IMR-90 (cell line): ENCODE results near the gene TRMT2A. TPM values are rescaled to one million over a fixed set of nuclear protein-coding genes. Genes with fewer than 3 reads are reported as not detected.

ENCODE experiments used
- ATAC-seq: fragments of 200-7000 bp; cut with Tn5 transposase; 2 replicates; pipeline ENCODE4 v1.9.1; 2020; ENCODE audit warnings: low read depth, mild to moderate bottlenecking, moderate library complexity
- BruUV-seq: library from RNA; stranded (reverse); fragments of 400-500 nt; replicated peaks from 2 replicates; lab custom pipeline; 2021; lab: Mats Ljungman, UMichigan
- CTCF ChIA-PET: fragments of 300-600 bp; formaldehyde crosslinking; extraction: SDS; loops from one replicate; lab custom pipeline; 2021; ENCODE audit warnings: antibody characterized with exemption; lab: Yijun Ruan, JAX
- POLR2A ChIA-PET: fragments of 300-600 bp; sonication (Branson Sonifier 250); formaldehyde crosslinking; loops from one replicate; lab custom pipeline; 2022; ENCODE audit warnings: antibody characterized with exemption; ENCODE audit not compliant: unreplicated experiment; lab: Charles Lee
- DNase-seq: peaks from one replicate; pipeline ENCODE4 v3.0.0; 2013
- H2AFZ ChIP-seq: replicated peaks from 2 replicates; pipeline ENCODE3; 2013; ENCODE audit warnings: low read length, mild to moderate bottlenecking; ENCODE audit not compliant: poor library complexity
- H2AK5ac ChIP-seq: 2 replicates; pipeline ENCODE4 v1.6.1; 2013; ENCODE audit warnings: low read depth, low read length, inconsistent platforms
- H2AK9ac ChIP-seq: replicated peaks from 2 replicates; pipeline ENCODE3; 2013; ENCODE audit warnings: mild to moderate bottlenecking, low read depth, low read length, moderate library complexity; ENCODE audit not compliant: poor library complexity
- H2BK120ac ChIP-seq: 2 replicates; pipeline ENCODE4 v1.6.1; 2013; ENCODE audit warnings: low read depth, low read length, inconsistent platforms
- H2BK15ac ChIP-seq: 3 replicates; pipeline ENCODE4 v1.6.1; 2013; ENCODE audit warnings: low read depth, low read length, inconsistent platforms
- H2BK20ac ChIP-seq: 2 replicates; pipeline ENCODE4 v1.6.1; 2013; ENCODE audit warnings: low read depth, mild to moderate bottlenecking, inconsistent platforms, low read length, moderate library complexity
- H2BK5ac ChIP-seq: 2 replicates; pipeline ENCODE4 v1.6.1; 2013; ENCODE audit warnings: mild to moderate bottlenecking, low read depth, low read length, inconsistent platforms; ENCODE audit not compliant: poor library complexity, severe bottlenecking
- H3K14ac ChIP-seq: replicated peaks from 2 replicates; pipeline ENCODE4 v1.6.1; 2013; ENCODE audit warnings: low read depth, low read length, inconsistent platforms
- H3K18ac ChIP-seq: 2 replicates; pipeline ENCODE4 v1.6.1; 2013; ENCODE audit warnings: low read depth, low read length, control low read depth
- H3K23ac ChIP-seq: 2 replicates; pipeline ENCODE4 v1.6.1; 2013; ENCODE audit warnings: low read depth, low read length, inconsistent platforms
- H3K27ac ChIP-seq: 2 replicates; pipeline ENCODE4 v1.5.1; 2013; ENCODE audit warnings: mild to moderate bottlenecking, control low read depth, low read length; ENCODE audit not compliant: insufficient read depth
- H3K27me3 ChIP-seq: 2 replicates; pipeline ENCODE4 v1.6.1; 2013; ENCODE audit warnings: low read length; ENCODE audit not compliant: control insufficient read depth, insufficient read depth
- H3K36me3 ChIP-seq: 2 replicates; pipeline ENCODE4 v1.6.1; 2013; ENCODE audit warnings: low read length, mixed read lengths; ENCODE audit not compliant: control insufficient read depth, insufficient read depth
- H3K4ac ChIP-seq: 2 replicates; pipeline ENCODE4 v1.6.1; 2013; ENCODE audit warnings: low read depth, low read length, inconsistent platforms
- H3K4me1 ChIP-seq: 2 replicates; pipeline ENCODE4 v1.6.1; 2013; ENCODE audit warnings: low read length, mixed read lengths; ENCODE audit not compliant: control insufficient read depth, insufficient read depth
- H3K4me2 ChIP-seq: 2 replicates; pipeline ENCODE4 v1.6.1; 2013; ENCODE audit warnings: low read depth, mild to moderate bottlenecking, control low read depth, low read length, moderate library complexity
- H3K4me3 ChIP-seq: 2 replicates; pipeline ENCODE4 v1.5.1; 2013; ENCODE audit warnings: low read depth, mild to moderate bottlenecking, control low read depth, low read length, moderate library complexity; ENCODE audit not compliant: insufficient read depth
- H3K56ac ChIP-seq: 2 replicates; pipeline ENCODE4 v1.6.1; 2013; ENCODE audit warnings: low read length, inconsistent platforms; ENCODE audit not compliant: insufficient read depth; ENCODE audit errors: extremely low read depth
- H3K79me1 ChIP-seq, 2 experiments: 2 replicates each; pipeline ENCODE4 v1.6.1; 2013; ENCODE audit warnings: low read length in 2 of 2, inconsistent platforms in 1 of 2, low read depth in 1 of 2
- H3K9ac ChIP-seq: 2 replicates; pipeline ENCODE4 v1.6.1; 2013; ENCODE audit warnings: low read depth, low read length, control low read depth
- H3K9me1 ChIP-seq: 2 replicates; pipeline ENCODE4 v1.6.1; 2013; ENCODE audit warnings: low read length, inconsistent platforms; ENCODE audit not compliant: insufficient read depth
- H3K9me3 ChIP-seq: 2 replicates; pipeline ENCODE4 v1.6.1; 2013; ENCODE audit warnings: low read length; ENCODE audit not compliant: control insufficient read depth, insufficient read depth
- H4K20me1 ChIP-seq: 2 replicates; pipeline ENCODE4 v1.6.1; 2013; ENCODE audit warnings: low read length, inconsistent platforms; ENCODE audit not compliant: insufficient read depth
- H4K5ac ChIP-seq: 2 replicates; pipeline ENCODE4 v1.6.1; 2013; ENCODE audit warnings: mild to moderate bottlenecking, low read depth, low read length, control low read depth
- H4K8ac ChIP-seq, 2 experiments: 2 replicates each; pipeline ENCODE4 v1.6.1; 2013; ENCODE audit warnings: low read depth in 2 of 2, low read length in 2 of 2, control low read depth in 1 of 2, inconsistent platforms in 1 of 2
- H4K91ac ChIP-seq: 2 replicates; pipeline ENCODE4 v1.6.1; 2013; ENCODE audit warnings: low read depth, low read length, inconsistent platforms; ENCODE audit not compliant: insufficient read depth
- BHLHE40 ChIP-seq: fragments of 150-350 bp; IDR thresholded peaks from 2 replicates; pipeline ENCODE4 v1.6.1; 2016; ENCODE audit warnings: mild to moderate bottlenecking, low read depth, low read length
- CHD1 ChIP-seq: IDR thresholded peaks from 2 replicates; pipeline ENCODE4 v1.6.1; 2012; ENCODE audit warnings: low read depth, low read length, improper control_type of control experiment
- RCOR1 ChIP-seq: IDR thresholded peaks from 2 replicates; pipeline ENCODE4 v1.6.1; 2012; ENCODE audit warnings: mild to moderate bottlenecking, low read length, improper control_type of control experiment; ENCODE audit not compliant: insufficient replicate concordance
- RFX5 ChIP-seq: IDR thresholded peaks from 2 replicates; pipeline ENCODE4 v1.8.0; 2012; ENCODE audit warnings: low read depth, mild to moderate bottlenecking, low read length, moderate library complexity
- WGBS, 2 experiments: methylation state at CpG; one replicate each; pipeline versions ENCODE4 v1.1.5 to v1.1.7; 2013; ENCODE audit warnings: missing lambda C conversion rate in 2 of 2; ENCODE audit not compliant: insufficient read length in 1 of 2; ENCODE audit errors: extremely low coverage in 2 of 2; 5-methylcytosine and 5-hydroxymethylcytosine counted together
- dilution Hi-C: fragments of 300-500 bp; cut with HindIII; formaldehyde crosslinking; loops from one replicate; pipeline ENCODE4 v1.14.3; 2018; ENCODE audit warnings: low sequenced_read_pairs; ENCODE audit not compliant: unreplicated experiment
- in situ Hi-C: fragments of 300-500 bp; cut with MboI; formaldehyde crosslinking; loops from 3 replicates; pipeline ENCODE4 v1.14.3; 2019; ENCODE audit warnings: low sequenced_read_pairs, inconsistent platforms, mixed read lengths
- intact Hi-C: fragments of 100-400 bp; cut with micrococcal nuclease; formaldehyde crosslinking; loops from 2 replicates; pipeline ENCODE4 v1.10.0; 2022
- polyA plus RNA-seq, 3 experiments: library from polyadenylated mRNA; depleted of rRNA; stranded (reverse); fragments of >200 nt; gene quantifications; 2 replicates each; pipeline ENCODE4 v1.2.3, GENCODE V29; 2012; ENCODE audit warnings: low replicate concordance in 1 of 3
- total RNA-seq: library from RNA; depleted of rRNA; stranded (reverse); fragments of >200 nt; gene quantifications from 2 replicates; pipeline ENCODE4 v1.2.3, GENCODE V29; 2012

The TRMT2A gene
- total and polyA plus RNA-seq, 2 of the 4 experiments (the other 2 are of a cell fraction), result 22.0 to 39.1 TPM

- no peak overlapping the region for H4K8ac ChIP-seq
- ATAC-seq, result no peak
- no peak overlapping the region for H2BK15ac ChIP-seq
- H3K27me3 ChIP-seq, result no peaks in the 10 kb centered on the region
- H3K23ac ChIP-seq, result no peak overlapping the region
- no peak overlapping the region for H3K18ac ChIP-seq
- H2BK5ac ChIP-seq, result no peak overlapping the region
- no peak overlapping the region for H3K4me2 ChIP-seq
- intact Hi-C loops, result no loop called here
- H3K4me3 ChIP-seq, result no peak overlapping the region
- no peak overlapping the region for H4K91ac ChIP-seq
- WGBS, 2 experiments, result 96% methylated on average over 9 of the region's 24 CpGs; no CpG with 5 or more reads in 1 of the 2 experiments
- no peak overlapping the region for H3K56ac ChIP-seq
- no peak overlapping the region for H3K4ac ChIP-seq
- dilution Hi-C loops, result no loop called here
- H2AK9ac ChIP-seq, result no peak overlapping the region
- no peak overlapping the region for H2AK5ac ChIP-seq
- peaks cover 80% of the 10 kb centered on the region for H4K20me1 ChIP-seq
- H2BK20ac ChIP-seq, result no peak overlapping the region
- peaks cover 21% of the 10 kb centered on the region for H3K4me1 ChIP-seq
- DNase-seq, result no peak
- no peak overlapping the region for H2BK120ac ChIP-seq
- H4K5ac ChIP-seq, result no peak overlapping the region
- peaks cover 50% of the 10 kb centered on the region for H3K36me3 ChIP-seq
- peaks cover 30% of the 10 kb centered on the region for H3K9me1 ChIP-seq
- no peak overlapping the region for H2AFZ ChIP-seq
- H3K14ac ChIP-seq, result no peak overlapping the region
- H3K79me1 ChIP-seq, result peaks cover 12 to 82% of the 10 kb centered on the region in 2 experiments
- no TSS peak for BruUV-seq
- no peak overlapping the region for H3K27ac ChIP-seq
- no peak overlapping the region for H3K9ac ChIP-seq
- ChIA-PET POLR2A (no interaction called here), CTCF (no interaction called here)
- in situ Hi-C loops, result no loop called here
- H3K9me3 ChIP-seq, result no peaks in the 10 kb centered on the region
- TF ChIP-seq BHLHE40 (no peak), CHD1 (no peak), RFX5 (no peak), RCOR1 (no peak)
Measured at GRCh38 chr22:20086101-20086599, 30.9 kb downstream of the TRMT2A start.
